Liver (tissue), 9 donors: ENCODE data around the gene PSORS1C1. TPM values are rescaled to one million over a fixed set of nuclear protein-coding genes. Genes with fewer than 3 reads are reported as not detected.
"Not testable (repeated sequence)": the region's sequence is repeated elsewhere in the genome, so short reads cannot be mapped to it uniquely, and the experiment has no call there.

Source experiments
- DNase-seq: peaks from one replicate; pipeline ENCODE4 v3.0.0-alpha.2; 2017; ENCODE audit warnings: low spot score
- H3K27ac ChIP-seq, 2 donors: one replicate each; pipeline ENCODE4 v1.7.0; 2013; ENCODE audit warnings: inconsistent platforms in 2 of 2, low read length in 2 of 2, control low read depth in 1 of 2, low read depth in 1 of 2, mild to moderate bottlenecking in 1 of 2
- H3K27me3 ChIP-seq, 4 donors: one replicate each; pipeline versions ENCODE4 v1.6.1 to v1.7.0; 2013; ENCODE audit warnings: low read length in 3 of 4, inconsistent platforms in 1 of 4, mild to moderate bottlenecking in 1 of 4, moderate library complexity in 1 of 4; ENCODE audit not compliant: control insufficient read depth in 4 of 4, insufficient read depth in 4 of 4
- H3K36me3 ChIP-seq, 4 donors: one replicate each; pipeline versions ENCODE4 v1.6.1 to v1.7.0; 2013; ENCODE audit warnings: low read length in 3 of 4, mild to moderate bottlenecking in 3 of 4, low read depth in 1 of 4, moderate library complexity in 1 of 4; ENCODE audit not compliant: control insufficient read depth in 4 of 4, insufficient read depth in 3 of 4
- H3K4me1 ChIP-seq, 4 donors: one replicate each; pipeline versions ENCODE4 v1.6.1 to v1.7.0; 2013; ENCODE audit warnings: low read length in 3 of 4, mild to moderate bottlenecking in 3 of 4, moderate library complexity in 1 of 4; ENCODE audit not compliant: control insufficient read depth in 4 of 4, insufficient read depth in 4 of 4
- H3K4me3 ChIP-seq, 3 donors: one replicate each; pipeline versions ENCODE4 v1.6.1 to v1.7.0; 2013; ENCODE audit warnings: low read length in 3 of 3, control low read depth in 1 of 3, low read depth in 1 of 3, mild to moderate bottlenecking in 1 of 3
- H3K9ac ChIP-seq, 2 donors: one replicate each; pipeline ENCODE4 v1.7.0; 2013; ENCODE audit warnings: low read length in 2 of 2, mild to moderate bottlenecking in 2 of 2, moderate library complexity in 2 of 2, control low read depth in 1 of 2, low read depth in 1 of 2
- H3K9me3 ChIP-seq, 4 donors: one replicate each; pipeline versions ENCODE4 v1.6.1 to v1.7.0; 2013; ENCODE audit warnings: low read length in 3 of 4; ENCODE audit not compliant: control insufficient read depth in 4 of 4
- HNF4A ChIP-seq, 2 donors: conservative IDR thresholded peaks; 2 replicates each; pipeline ENCODE4 v1.6.1; 2016; ENCODE audit warnings: antibody characterized with exemption in 2 of 2, mild to moderate bottlenecking in 2 of 2
- RXRA ChIP-seq, 2 donors: IDR thresholded peaks; 2 replicates each; pipeline ENCODE4 v1.6.1; 2017 to 2018; ENCODE audit warnings: antibody characterized with exemption in 2 of 2, mild to moderate bottlenecking in 1 of 2
- SP1 ChIP-seq: IDR thresholded peaks from 2 replicates; pipeline ENCODE4 v1.6.1; 2018; ENCODE audit warnings: antibody characterized with exemption, mild to moderate bottlenecking
- TAF1 ChIP-seq: conservative IDR thresholded peaks from 2 replicates; pipeline ENCODE4 v1.6.1; 2016; ENCODE audit warnings: antibody characterized with exemption, mild to moderate bottlenecking
- YY1 ChIP-seq: IDR thresholded peaks from 2 replicates; pipeline ENCODE4 v1.6.1; 2016; ENCODE audit warnings: antibody characterized with exemption, mild to moderate bottlenecking
- WGBS: extraction: QIAGEN DNeasy Blood & Tissue Kit; methylation state at CpG from one replicate; pipeline ENCODE4 v1.1.7; 2013; 5-methylcytosine and 5-hydroxymethylcytosine counted together
- polyA plus RNA-seq, 2 donors: library from polyadenylated mRNA; stranded (reverse) in 1 of 2; unstranded in 1 of 2; fragments of 200-250 nt in 1 of 2; fragments of >200 nt in 1 of 2; fragmentation: Nextera tagmentation in 1 of 2; extraction: Ambion mirVana in 1 of 2; gene quantifications; one replicate each; pipeline versions ENCODE4 v1.2.1 to v1.2.3, GENCODE V29; 2013 to 2015
- total RNA-seq, 2 donors: library from RNA; depleted of rRNA; stranded (reverse); fragments of >200 nt; gene quantifications; one replicate each; pipeline ENCODE4 v1.2.3, GENCODE V29; 2014
- TF ChIP-seq, protein P1 (sequence below): IDR thresholded peaks from 2 replicates; pipeline ENCODE4 v1.6.1; 2016; ENCODE audit warnings: antibody characterized with exemption, mild to moderate bottlenecking
- TF ChIP-seq, protein P2 (sequence below): IDR thresholded peaks from 2 replicates; pipeline ENCODE4 v1.6.1; 2016; ENCODE audit warnings: antibody characterized with exemption
- donor health status: healthy.
- donor health status: healthy.
- donor health status: healthy.
- donor health status: healthy.
- donor health status: healthy.

The PSORS1C1 gene
- total and polyA plus RNA-seq, 4 donors, result under 0.01 to 0.08 TPM; not detected in 2

DNA sequence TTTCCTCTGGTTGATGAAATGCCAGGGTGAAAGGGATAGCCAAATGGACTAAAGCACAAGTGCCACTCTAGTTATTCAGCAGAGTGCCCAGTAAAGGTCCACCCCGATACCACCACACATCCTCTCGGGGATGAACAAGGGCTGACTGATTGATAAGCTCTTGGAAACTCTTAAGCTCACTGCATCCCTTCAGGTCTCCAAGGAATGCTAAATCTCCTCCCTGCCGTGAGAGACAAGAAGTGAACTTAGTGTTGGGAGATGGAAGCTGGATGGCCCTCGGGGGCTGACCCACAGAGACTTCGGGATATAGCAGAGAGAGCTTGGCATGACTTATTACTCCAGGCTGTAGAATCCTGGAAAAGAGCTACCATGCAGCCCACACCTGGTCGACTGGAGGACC is 69.3 kb downstream of the PSORS1C1 start:
- H3K4me1 ChIP-seq, DNase-seq, H3K9ac ChIP-seq, H3K27ac ChIP-seq, H3K9me3 ChIP-seq, H3K36me3 ChIP-seq, H3K4me3 ChIP-seq, H3K27me3 ChIP-seq: not testable (repeated sequence)
- 76% methylated on average over 6 of the region's 6 CpGs for WGBS

DNA sequence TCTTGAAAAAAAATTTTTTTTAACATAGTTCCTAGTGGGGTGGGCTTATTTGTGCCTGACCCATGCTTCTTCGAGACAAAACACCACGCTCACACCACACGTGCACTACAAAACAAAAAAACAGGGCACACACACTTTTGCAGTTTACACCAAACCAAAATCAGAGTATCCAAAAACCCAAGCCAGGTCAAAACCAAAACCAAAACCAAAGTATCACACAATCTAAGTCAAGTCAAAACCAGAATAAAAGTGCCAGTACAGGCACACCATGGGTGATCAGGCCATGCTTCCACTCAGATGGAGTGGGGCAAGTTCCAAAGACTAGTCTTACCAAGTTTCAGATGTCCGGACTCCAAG is 71.1 kb downstream of the PSORS1C1 start:
- Histone ChIP-seq H3K9ac (peak overlapping the region; percentile 8 to 84), H3K27ac (peak overlapping the region; percentile 78 to 92), H3K4me3 (peak overlapping the region in 2 of 3 donors; percentile 37 to 47)
- H3K9me3 ChIP-seq, H3K27me3 ChIP-seq, H3K36me3 ChIP-seq, DNase-seq, H3K4me1 ChIP-seq: not testable (repeated sequence)
- 35% methylated on average over 4 of the region's 4 CpGs for WGBS

DNA sequence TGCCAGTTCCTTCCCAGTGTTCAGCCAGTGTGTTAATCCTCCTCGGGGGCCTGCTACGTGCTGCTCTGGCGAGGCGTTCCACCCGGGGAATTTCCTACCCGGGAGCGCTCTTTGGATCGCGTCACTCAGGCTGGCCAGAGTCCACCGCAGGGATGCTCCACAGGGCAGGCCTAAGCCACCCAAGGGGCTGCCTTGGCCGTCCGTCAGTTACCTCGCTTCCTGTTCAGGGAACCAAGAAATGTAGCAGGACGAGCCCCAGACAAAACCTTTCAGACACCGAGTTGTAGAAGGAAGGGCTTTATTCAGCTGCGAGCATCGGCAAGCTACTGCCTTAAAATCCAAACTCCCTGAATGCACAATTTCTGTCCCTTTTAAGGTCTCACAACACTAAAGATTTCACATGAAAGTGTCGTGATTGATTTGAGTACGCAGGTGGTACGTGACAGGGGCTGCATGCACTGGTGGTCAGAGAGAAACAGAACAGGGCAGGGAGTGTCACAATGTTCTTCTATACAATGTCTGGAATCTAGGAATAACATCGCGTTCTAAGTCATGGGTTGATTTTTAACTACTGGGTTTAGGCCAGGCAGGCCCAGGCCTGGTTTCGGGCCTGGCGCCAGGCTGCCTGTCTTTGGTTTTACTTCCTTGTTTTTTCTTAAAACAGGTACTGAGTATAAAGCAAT is 71.6 kb downstream of the PSORS1C1 start:
- 27% methylated on average over 24 of the region's 24 CpGs for WGBS

DNA sequence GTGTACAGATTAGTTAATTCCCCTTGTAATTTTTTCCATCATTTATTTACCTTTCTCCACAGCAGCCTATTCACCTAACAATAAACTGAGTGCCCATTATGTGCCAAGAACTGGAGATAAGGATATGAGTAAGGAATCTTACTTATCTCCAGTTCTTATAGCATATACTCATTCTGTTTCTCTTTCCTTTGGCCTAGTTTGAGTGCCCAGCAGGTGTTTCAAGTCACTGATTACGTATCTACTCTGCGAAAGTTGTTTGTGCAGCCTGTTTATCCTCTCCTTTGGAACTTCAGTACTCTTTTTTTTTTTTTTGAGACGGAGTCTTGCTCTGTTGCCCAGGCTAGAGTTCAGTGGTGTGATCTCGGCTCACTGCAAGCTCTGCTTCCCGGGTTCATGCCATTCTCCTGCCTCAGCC is 73.2 kb downstream of the PSORS1C1 start:
- Histone ChIP-seq H3K36me3 (no peaks in the 10 kb centered on the region), H3K9me3 (no peaks in the 10 kb centered on the region), H3K4me1 (peaks cover 0 to 2% (median 1%) of the 10 kb centered on the region in 4 donors), H3K9ac (no peak overlapping the region), H3K27ac (no peak overlapping the region), H3K4me3 (no peak overlapping the region), H3K27me3 (no peaks in the 10 kb centered on the region)
- TF ChIP-seq, protein P1, sequence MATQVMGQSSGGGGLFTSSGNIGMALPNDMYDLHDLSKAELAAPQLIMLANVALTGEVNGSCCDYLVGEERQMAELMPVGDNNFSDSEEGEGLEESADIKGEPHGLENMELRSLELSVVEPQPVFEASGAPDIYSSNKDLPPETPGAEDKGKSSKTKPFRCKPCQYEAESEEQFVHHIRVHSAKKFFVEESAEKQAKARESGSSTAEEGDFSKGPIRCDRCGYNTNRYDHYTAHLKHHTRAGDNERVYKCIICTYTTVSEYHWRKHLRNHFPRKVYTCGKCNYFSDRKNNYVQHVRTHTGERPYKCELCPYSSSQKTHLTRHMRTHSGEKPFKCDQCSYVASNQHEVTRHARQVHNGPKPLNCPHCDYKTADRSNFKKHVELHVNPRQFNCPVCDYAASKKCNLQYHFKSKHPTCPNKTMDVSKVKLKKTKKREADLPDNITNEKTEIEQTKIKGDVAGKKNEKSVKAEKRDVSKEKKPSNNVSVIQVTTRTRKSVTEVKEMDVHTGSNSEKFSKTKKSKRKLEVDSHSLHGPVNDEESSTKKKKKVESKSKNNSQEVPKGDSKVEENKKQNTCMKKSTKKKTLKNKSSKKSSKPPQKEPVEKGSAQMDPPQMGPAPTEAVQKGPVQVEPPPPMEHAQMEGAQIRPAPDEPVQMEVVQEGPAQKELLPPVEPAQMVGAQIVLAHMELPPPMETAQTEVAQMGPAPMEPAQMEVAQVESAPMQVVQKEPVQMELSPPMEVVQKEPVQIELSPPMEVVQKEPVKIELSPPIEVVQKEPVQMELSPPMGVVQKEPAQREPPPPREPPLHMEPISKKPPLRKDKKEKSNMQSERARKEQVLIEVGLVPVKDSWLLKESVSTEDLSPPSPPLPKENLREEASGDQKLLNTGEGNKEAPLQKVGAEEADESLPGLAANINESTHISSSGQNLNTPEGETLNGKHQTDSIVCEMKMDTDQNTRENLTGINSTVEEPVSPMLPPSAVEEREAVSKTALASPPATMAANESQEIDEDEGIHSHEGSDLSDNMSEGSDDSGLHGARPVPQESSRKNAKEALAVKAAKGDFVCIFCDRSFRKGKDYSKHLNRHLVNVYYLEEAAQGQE, result no peak
- DNase-seq, result no peak
- WGBS, result 68% methylated on average over 5 of the region's 5 CpGs

More for the DNA sequence above, 71.6 kb downstream of the PSORS1C1 start:
- Histone ChIP-seq H3K27me3 (no peaks in the 10 kb centered on the region), H3K27ac (peak overlapping the region; percentile 78 to 92), H3K36me3 (no peaks in the 10 kb centered on the region), H3K9ac (peak overlapping the region; percentile 8 to 96), H3K9me3 (no peaks in the 10 kb centered on the region), H3K4me3 (peak overlapping the region in 2 of 3 donors; percentile 37 to 47), H3K4me1 (peaks cover 0 to 2% (median 1%) of the 10 kb centered on the region in 4 donors)
- no peak for DNase-seq
- TF ChIP-seq YY1 (no peak), HNF4A (conservative IDR thresholded peaks at IDR 0.05) (peak; percentile 68 to 72), TAF1 (no peak), SP1 (peak; percentile 29), RXRA (IDR thresholded peaks at IDR 0.05) (peak; percentile 30 to 34)
- TF ChIP-seq, protein P1, result peak; percentile 46
- TF ChIP-seq, protein P2, sequence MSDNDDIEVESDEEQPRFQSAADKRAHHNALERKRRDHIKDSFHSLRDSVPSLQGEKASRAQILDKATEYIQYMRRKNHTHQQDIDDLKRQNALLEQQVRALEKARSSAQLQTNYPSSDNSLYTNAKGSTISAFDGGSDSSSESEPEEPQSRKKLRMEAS, result peak; percentile 20

DNA sequence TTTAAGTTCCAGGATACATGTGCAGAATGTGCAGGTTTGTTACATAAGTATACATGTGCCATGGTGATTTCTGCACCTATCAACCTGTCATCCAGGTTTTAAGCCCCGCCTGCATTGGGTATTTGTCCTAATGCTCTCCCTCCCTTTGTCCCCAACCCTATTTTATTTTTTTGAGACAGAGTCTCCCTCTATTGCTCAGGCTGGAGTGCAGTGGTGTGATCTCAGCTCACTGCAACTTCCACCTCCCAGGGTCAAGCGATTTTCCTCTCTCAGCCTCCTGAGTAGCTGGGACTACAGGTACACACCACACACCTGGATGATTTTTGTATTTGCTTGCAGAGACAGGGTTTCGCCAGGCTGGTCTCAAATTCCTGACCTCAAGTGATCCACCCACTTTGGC is 74.6 kb downstream of the PSORS1C1 start:
- not testable (repeated sequence) for H3K9ac ChIP-seq, H3K27me3 ChIP-seq, DNase-seq, H3K4me3 ChIP-seq, H3K36me3 ChIP-seq, H3K4me1 ChIP-seq, H3K9me3 ChIP-seq, H3K27ac ChIP-seq
- 91% methylated on average over 3 of the region's 3 CpGs for WGBS
